IMR-90 (cell line): ENCODE measurements around the gene TYMS. TPM values are rescaled to one million over a fixed set of nuclear protein-coding genes. Genes with fewer than 3 reads are reported as not detected.

ENCODE experiments used
- ATAC-seq: fragments of 200-7000 bp; cut with Tn5 transposase; 2 replicates; pipeline ENCODE4 v1.9.1; 2020; ENCODE audit warnings: low read depth, mild to moderate bottlenecking, moderate library complexity
- BruUV-seq: library from RNA; stranded (reverse); fragments of 400-500 nt; replicated peaks from 2 replicates; lab custom pipeline; 2021; lab: Mats Ljungman, UMichigan
- CTCF ChIA-PET: fragments of 300-600 bp; formaldehyde crosslinking; extraction: SDS; loops from one replicate; lab custom pipeline; 2021; ENCODE audit warnings: antibody characterized with exemption; lab: Yijun Ruan, JAX
- POLR2A ChIA-PET: fragments of 300-600 bp; sonication (Branson Sonifier 250); formaldehyde crosslinking; loops from one replicate; lab custom pipeline; 2022; ENCODE audit warnings: antibody characterized with exemption; ENCODE audit not compliant: unreplicated experiment; lab: Charles Lee
- DNase-seq: peaks from one replicate; pipeline ENCODE4 v3.0.0; 2013
- H2AFZ ChIP-seq: replicated peaks from 2 replicates; pipeline ENCODE3; 2013; ENCODE audit warnings: low read length, mild to moderate bottlenecking; ENCODE audit not compliant: poor library complexity
- H2AK5ac ChIP-seq: 2 replicates; pipeline ENCODE4 v1.6.1; 2013; ENCODE audit warnings: low read depth, low read length, inconsistent platforms
- H2AK9ac ChIP-seq: replicated peaks from 2 replicates; pipeline ENCODE3; 2013; ENCODE audit warnings: mild to moderate bottlenecking, low read depth, low read length, moderate library complexity; ENCODE audit not compliant: poor library complexity
- H2BK120ac ChIP-seq: 2 replicates; pipeline ENCODE4 v1.6.1; 2013; ENCODE audit warnings: low read depth, low read length, inconsistent platforms
- H2BK15ac ChIP-seq: 3 replicates; pipeline ENCODE4 v1.6.1; 2013; ENCODE audit warnings: low read depth, low read length, inconsistent platforms
- H2BK20ac ChIP-seq: 2 replicates; pipeline ENCODE4 v1.6.1; 2013; ENCODE audit warnings: low read depth, mild to moderate bottlenecking, inconsistent platforms, low read length, moderate library complexity
- H2BK5ac ChIP-seq: 2 replicates; pipeline ENCODE4 v1.6.1; 2013; ENCODE audit warnings: mild to moderate bottlenecking, low read depth, low read length, inconsistent platforms; ENCODE audit not compliant: poor library complexity, severe bottlenecking
- H3K14ac ChIP-seq: replicated peaks from 2 replicates; pipeline ENCODE4 v1.6.1; 2013; ENCODE audit warnings: low read depth, low read length, inconsistent platforms
- H3K18ac ChIP-seq: 2 replicates; pipeline ENCODE4 v1.6.1; 2013; ENCODE audit warnings: low read depth, low read length, control low read depth
- H3K23ac ChIP-seq: 2 replicates; pipeline ENCODE4 v1.6.1; 2013; ENCODE audit warnings: low read depth, low read length, inconsistent platforms
- H3K27ac ChIP-seq: 2 replicates; pipeline ENCODE4 v1.5.1; 2013; ENCODE audit warnings: mild to moderate bottlenecking, control low read depth, low read length; ENCODE audit not compliant: insufficient read depth
- H3K27me3 ChIP-seq: 2 replicates; pipeline ENCODE4 v1.6.1; 2013; ENCODE audit warnings: low read length; ENCODE audit not compliant: control insufficient read depth, insufficient read depth
- H3K36me3 ChIP-seq: 2 replicates; pipeline ENCODE4 v1.6.1; 2013; ENCODE audit warnings: low read length, mixed read lengths; ENCODE audit not compliant: control insufficient read depth, insufficient read depth
- H3K4ac ChIP-seq: 2 replicates; pipeline ENCODE4 v1.6.1; 2013; ENCODE audit warnings: low read depth, low read length, inconsistent platforms
- H3K4me1 ChIP-seq: 2 replicates; pipeline ENCODE4 v1.6.1; 2013; ENCODE audit warnings: low read length, mixed read lengths; ENCODE audit not compliant: control insufficient read depth, insufficient read depth
- H3K4me2 ChIP-seq: 2 replicates; pipeline ENCODE4 v1.6.1; 2013; ENCODE audit warnings: low read depth, mild to moderate bottlenecking, control low read depth, low read length, moderate library complexity
- H3K4me3 ChIP-seq: 2 replicates; pipeline ENCODE4 v1.5.1; 2013; ENCODE audit warnings: low read depth, mild to moderate bottlenecking, control low read depth, low read length, moderate library complexity; ENCODE audit not compliant: insufficient read depth
- H3K56ac ChIP-seq: 2 replicates; pipeline ENCODE4 v1.6.1; 2013; ENCODE audit warnings: low read length, inconsistent platforms; ENCODE audit not compliant: insufficient read depth; ENCODE audit errors: extremely low read depth
- H3K79me1 ChIP-seq, 2 experiments: 2 replicates each; pipeline ENCODE4 v1.6.1; 2013; ENCODE audit warnings: low read length in 2 of 2, inconsistent platforms in 1 of 2, low read depth in 1 of 2
- H3K9ac ChIP-seq: 2 replicates; pipeline ENCODE4 v1.6.1; 2013; ENCODE audit warnings: low read depth, low read length, control low read depth
- H3K9me1 ChIP-seq: 2 replicates; pipeline ENCODE4 v1.6.1; 2013; ENCODE audit warnings: low read length, inconsistent platforms; ENCODE audit not compliant: insufficient read depth
- H3K9me3 ChIP-seq: 2 replicates; pipeline ENCODE4 v1.6.1; 2013; ENCODE audit warnings: low read length; ENCODE audit not compliant: control insufficient read depth, insufficient read depth
- H4K20me1 ChIP-seq: 2 replicates; pipeline ENCODE4 v1.6.1; 2013; ENCODE audit warnings: low read length, inconsistent platforms; ENCODE audit not compliant: insufficient read depth
- H4K5ac ChIP-seq: 2 replicates; pipeline ENCODE4 v1.6.1; 2013; ENCODE audit warnings: mild to moderate bottlenecking, low read depth, low read length, control low read depth
- H4K8ac ChIP-seq, 2 experiments: 2 replicates each; pipeline ENCODE4 v1.6.1; 2013; ENCODE audit warnings: low read depth in 2 of 2, low read length in 2 of 2, control low read depth in 1 of 2, inconsistent platforms in 1 of 2
- H4K91ac ChIP-seq: 2 replicates; pipeline ENCODE4 v1.6.1; 2013; ENCODE audit warnings: low read depth, low read length, inconsistent platforms; ENCODE audit not compliant: insufficient read depth
- BHLHE40 ChIP-seq: fragments of 150-350 bp; IDR thresholded peaks from 2 replicates; pipeline ENCODE4 v1.6.1; 2016; ENCODE audit warnings: mild to moderate bottlenecking, low read depth, low read length
- CEBPB ChIP-seq: IDR thresholded peaks from 2 replicates; pipeline ENCODE4 v1.6.1; 2012; ENCODE audit warnings: low read depth, low read length, improper control_type of control experiment
- CHD1 ChIP-seq: IDR thresholded peaks from 2 replicates; pipeline ENCODE4 v1.6.1; 2012; ENCODE audit warnings: low read depth, low read length, improper control_type of control experiment
- FOS ChIP-seq: fragments of 150-350 bp; IDR thresholded peaks from 2 replicates; pipeline ENCODE4 v1.6.1; 2016; ENCODE audit warnings: low read depth, low read length
- MAFK ChIP-seq: IDR thresholded peaks from 2 replicates; pipeline ENCODE4 v1.6.1; 2012; ENCODE audit warnings: low read depth, low read length, improper control_type of control experiment
- MAZ ChIP-seq: IDR thresholded peaks from 2 replicates; pipeline ENCODE4 v1.6.1; 2012; ENCODE audit warnings: low read depth, mild to moderate bottlenecking, low read length, improper control_type of control experiment, moderate library complexity, borderline replicate concordance
- MXI1 ChIP-seq: IDR thresholded peaks from 2 replicates; pipeline ENCODE4 v1.6.1; 2012; ENCODE audit warnings: low read depth, mild to moderate bottlenecking, low read length, moderate library complexity, borderline replicate concordance
- NFE2L2 ChIP-seq: fragments of 150-350 bp; IDR thresholded peaks from 2 replicates; pipeline ENCODE4 v1.6.1; 2016; ENCODE audit warnings: low read depth, mild to moderate bottlenecking, low read length
- POLR2A ChIP-seq: IDR thresholded peaks from 2 replicates; pipeline ENCODE4 v1.6.1; 2012; ENCODE audit warnings: mild to moderate bottlenecking, low read depth, low read length
- RAD21 ChIP-seq: IDR thresholded peaks from 2 replicates; pipeline ENCODE4 v1.6.1; 2012; ENCODE audit warnings: low read length, improper control_type of control experiment
- RCOR1 ChIP-seq: IDR thresholded peaks from 2 replicates; pipeline ENCODE4 v1.6.1; 2012; ENCODE audit warnings: mild to moderate bottlenecking, low read length, improper control_type of control experiment; ENCODE audit not compliant: insufficient replicate concordance
- RFX5 ChIP-seq: IDR thresholded peaks from 2 replicates; pipeline ENCODE4 v1.8.0; 2012; ENCODE audit warnings: low read depth, mild to moderate bottlenecking, low read length, moderate library complexity
- SMC3 ChIP-seq: fragments of 150-350 bp; IDR thresholded peaks from 2 replicates; pipeline ENCODE4 v1.6.1; 2016; ENCODE audit warnings: low read depth, mild to moderate bottlenecking, antibody characterized with exemption, low read length, moderate library complexity
- WGBS, 2 experiments: methylation state at CpG; one replicate each; pipeline versions ENCODE4 v1.1.5 to v1.1.7; 2013; ENCODE audit warnings: missing lambda C conversion rate in 2 of 2; ENCODE audit not compliant: insufficient read length in 1 of 2; ENCODE audit errors: extremely low coverage in 2 of 2; 5-methylcytosine and 5-hydroxymethylcytosine counted together
- dilution Hi-C: fragments of 300-500 bp; cut with HindIII; formaldehyde crosslinking; loops from one replicate; pipeline ENCODE4 v1.14.3; 2018; ENCODE audit warnings: low sequenced_read_pairs; ENCODE audit not compliant: unreplicated experiment
- in situ Hi-C: fragments of 300-500 bp; cut with MboI; formaldehyde crosslinking; loops from 3 replicates; pipeline ENCODE4 v1.14.3; 2019; ENCODE audit warnings: low sequenced_read_pairs, inconsistent platforms, mixed read lengths
- intact Hi-C: fragments of 100-400 bp; cut with micrococcal nuclease; formaldehyde crosslinking; loops from 2 replicates; pipeline ENCODE4 v1.10.0; 2022
- polyA plus RNA-seq, 3 experiments: library from polyadenylated mRNA; depleted of rRNA; stranded (reverse); fragments of >200 nt; gene quantifications; 2 replicates each; pipeline ENCODE4 v1.2.3, GENCODE V29; 2012; ENCODE audit warnings: low replicate concordance in 1 of 3
- total RNA-seq: library from RNA; depleted of rRNA; stranded (reverse); fragments of >200 nt; gene quantifications from 2 replicates; pipeline ENCODE4 v1.2.3, GENCODE V29; 2012
- TF ChIP-seq, protein P1 (sequence below): conservative IDR thresholded peaks from 2 replicates; pipeline ENCODE4 v1.5.1; 2012; ENCODE audit warnings: mild to moderate bottlenecking, low read depth, low read length, improper control_type of control experiment
- TF ChIP-seq, protein P2 (sequence below): fragments of 150-350 bp; IDR thresholded peaks from 2 replicates; pipeline ENCODE4 v1.6.1; 2016; ENCODE audit warnings: low read depth, mild to moderate bottlenecking, low read length, moderate library complexity, borderline replicate concordance

The TYMS gene
- total and polyA plus RNA-seq, 2 of the 4 experiments (the other 2 are of a cell fraction) = 28.3 to 92.2 TPM

DNA sequence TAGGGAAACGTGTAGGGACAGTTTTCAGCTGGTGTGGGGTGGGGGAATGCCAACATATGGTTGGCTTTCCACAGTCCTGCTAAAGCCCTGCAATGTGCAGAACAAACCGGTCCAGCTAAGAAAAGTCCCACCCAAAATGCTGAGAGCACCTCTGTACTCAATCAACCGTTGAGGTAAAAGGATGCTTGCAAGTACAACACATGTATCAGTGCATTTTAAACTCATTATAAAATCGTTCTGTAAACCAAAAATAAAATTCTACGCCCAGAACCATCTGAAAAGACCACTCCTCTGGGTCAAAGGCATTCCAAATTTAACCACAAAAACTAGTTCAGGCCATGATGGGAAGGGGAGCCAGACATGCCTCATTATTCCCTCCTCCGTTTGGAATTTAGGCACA lies 2.0 kb upstream of the TYMS start:
- H3K36me3 ChIP-seq = peaks cover 2% of the 10 kb centered on the region
- no peak overlapping the region for H4K8ac ChIP-seq
- no peak overlapping the region for H3K18ac ChIP-seq
- WGBS, 2 experiments = no CpG with 5 or more reads among the region's 6 CpGs
- no peak overlapping the region for H3K9ac ChIP-seq
- H3K4me2 ChIP-seq = no peak overlapping the region
- H2BK15ac ChIP-seq = no peak overlapping the region
- no peak overlapping the region for H3K14ac ChIP-seq
- 0 out of 2 replicates have a peak, but pooled peaks cover 2% of the 10 kb centered on the region for H3K4me1 ChIP-seq
- H3K23ac ChIP-seq = no peak overlapping the region
- H2BK5ac ChIP-seq = no peak overlapping the region
- DNase-seq (no peak), ATAC-seq (no peak)
- no peak overlapping the region for H2AFZ ChIP-seq
- ChIA-PET POLR2A (no interaction called here), CTCF (interaction anchor here (0.6 kb wide), 1 partner anchor 37 kb away, joined by 3 read pairs; no protein-coding TSS in a partner anchor)
- H2AK9ac ChIP-seq = no peak overlapping the region
- H4K20me1 ChIP-seq = no peaks in the 10 kb centered on the region
- TF ChIP-seq POLR2A = no peak
- TF ChIP-seq BHLHE40 = no peak
- no peak for TF ChIP-seq CHD1
- TF ChIP-seq MAFK = no peak
- TF ChIP-seq MXI1 = no peak
- TF ChIP-seq RCOR1 = no peak
- TF ChIP-seq CEBPB = no peak
- no peak for TF ChIP-seq RFX5
- TF ChIP-seq NFE2L2 = no peak
- TF ChIP-seq, protein P1, sequence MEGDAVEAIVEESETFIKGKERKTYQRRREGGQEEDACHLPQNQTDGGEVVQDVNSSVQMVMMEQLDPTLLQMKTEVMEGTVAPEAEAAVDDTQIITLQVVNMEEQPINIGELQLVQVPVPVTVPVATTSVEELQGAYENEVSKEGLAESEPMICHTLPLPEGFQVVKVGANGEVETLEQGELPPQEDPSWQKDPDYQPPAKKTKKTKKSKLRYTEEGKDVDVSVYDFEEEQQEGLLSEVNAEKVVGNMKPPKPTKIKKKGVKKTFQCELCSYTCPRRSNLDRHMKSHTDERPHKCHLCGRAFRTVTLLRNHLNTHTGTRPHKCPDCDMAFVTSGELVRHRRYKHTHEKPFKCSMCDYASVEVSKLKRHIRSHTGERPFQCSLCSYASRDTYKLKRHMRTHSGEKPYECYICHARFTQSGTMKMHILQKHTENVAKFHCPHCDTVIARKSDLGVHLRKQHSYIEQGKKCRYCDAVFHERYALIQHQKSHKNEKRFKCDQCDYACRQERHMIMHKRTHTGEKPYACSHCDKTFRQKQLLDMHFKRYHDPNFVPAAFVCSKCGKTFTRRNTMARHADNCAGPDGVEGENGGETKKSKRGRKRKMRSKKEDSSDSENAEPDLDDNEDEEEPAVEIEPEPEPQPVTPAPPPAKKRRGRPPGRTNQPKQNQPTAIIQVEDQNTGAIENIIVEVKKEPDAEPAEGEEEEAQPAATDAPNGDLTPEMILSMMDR = no peak
- no peak for TF ChIP-seq FOS
- TF ChIP-seq SMC3 = no peak
- TF ChIP-seq MAZ = no peak
- TF ChIP-seq RAD21 = no peak
- TF ChIP-seq, protein P2, sequence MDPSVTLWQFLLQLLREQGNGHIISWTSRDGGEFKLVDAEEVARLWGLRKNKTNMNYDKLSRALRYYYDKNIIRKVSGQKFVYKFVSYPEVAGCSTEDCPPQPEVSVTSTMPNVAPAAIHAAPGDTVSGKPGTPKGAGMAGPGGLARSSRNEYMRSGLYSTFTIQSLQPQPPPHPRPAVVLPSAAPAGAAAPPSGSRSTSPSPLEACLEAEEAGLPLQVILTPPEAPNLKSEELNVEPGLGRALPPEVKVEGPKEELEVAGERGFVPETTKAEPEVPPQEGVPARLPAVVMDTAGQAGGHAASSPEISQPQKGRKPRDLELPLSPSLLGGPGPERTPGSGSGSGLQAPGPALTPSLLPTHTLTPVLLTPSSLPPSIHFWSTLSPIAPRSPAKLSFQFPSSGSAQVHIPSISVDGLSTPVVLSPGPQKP = no peak
- no peaks in the 10 kb centered on the region for H3K27me3 ChIP-seq
- H3K27ac ChIP-seq = no peak overlapping the region
- intact Hi-C loops (loop anchor here (5.0 to 10.0 kb wide), 2 partner anchors 57 to 179 kb away; partner anchors contain the start of gene ENOSF1), in situ Hi-C loops (no loop called here), dilution Hi-C loops (no loop called here)
- no peak overlapping the region for H2BK20ac ChIP-seq
- H3K79me1 ChIP-seq = peaks cover 15 to 30% of the 10 kb centered on the region in 2 experiments
- peaks cover 6% of the 10 kb centered on the region for H3K9me1 ChIP-seq
- no TSS peak for BruUV-seq
- H4K5ac ChIP-seq = no peak overlapping the region
- H3K56ac ChIP-seq = no peak overlapping the region
- H3K4me3 ChIP-seq = no peak overlapping the region
- H2BK120ac ChIP-seq = no peak overlapping the region
- no peak overlapping the region for H3K4ac ChIP-seq
- H2AK5ac ChIP-seq = no peak overlapping the region
- H3K9me3 ChIP-seq = no peaks in the 10 kb centered on the region
- H4K91ac ChIP-seq = no peak overlapping the region
